ENCODE measurements around the gene CLDND2. TPM values are rescaled to one million over a fixed set of nuclear protein-coding genes. Genes with fewer than 3 reads are reported as not detected.

Gene CLDND2
- total and polyA plus RNA-seq, 2 of the 4 experiments (the other 2 are of a cell fraction) = not detected

DNA sequence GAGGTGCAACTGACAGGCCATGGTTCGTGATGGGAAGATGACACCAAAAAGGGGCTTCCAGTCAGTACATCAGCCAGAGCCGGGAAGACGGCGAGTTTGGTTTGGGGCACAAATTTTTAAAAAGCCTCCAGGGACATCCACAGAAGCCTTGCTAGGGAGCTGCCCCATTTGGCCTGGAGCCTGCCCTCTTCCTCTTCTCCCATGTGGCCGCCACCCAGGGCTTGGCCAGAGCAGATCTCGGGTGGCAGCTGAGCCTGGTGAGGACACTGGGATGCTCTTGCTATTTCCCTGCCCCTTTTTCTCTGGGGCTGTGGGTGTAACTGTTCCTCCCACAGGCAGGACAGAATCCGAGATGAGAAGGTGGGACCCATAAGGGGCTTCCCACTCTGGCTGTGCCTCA is 10.9 kb downstream of the CLDND2 start:
- Histone ChIP-seq H2BK15ac (ENCODE audit: low read depth, low read length) (no peak overlapping the region), H2BK5ac (ENCODE audit: low read depth, low read length, poor library complexity, severe bottlenecking) (no peak overlapping the region), H2AK9ac (replicated peaks; ENCODE audit: low read depth, low read length, poor library complexity) (no peak overlapping the region), H3K36me3 (ENCODE audit: control insufficient read depth, insufficient read depth, low read length) (no peaks in the 10 kb centered on the region; the same call in 1 of the 2 replicates), H3K4me3 (ENCODE audit: insufficient read depth, low read depth, low read length) (no peak overlapping the region), H3K9me3 (ENCODE audit: control insufficient read depth, insufficient read depth, low read length) (no peaks in the 10 kb centered on the region), H2AFZ (replicated peaks; ENCODE audit: low read length, poor library complexity) (no peak overlapping the region), H4K8ac (ENCODE audit: low read depth in 2 of 2, low read length in 2 of 2) (no peak overlapping the region), H2BK120ac (ENCODE audit: low read depth, low read length) (no peak overlapping the region), H3K4me1 (ENCODE audit: control insufficient read depth, insufficient read depth, low read length) (peaks cover 10% of the 10 kb centered on the region), H3K56ac (ENCODE audit: extremely low read depth, insufficient read depth, low read length) (no peak overlapping the region), H3K9me1 (ENCODE audit: insufficient read depth, low read length) (0 out of 2 replicates have a peak, but pooled peaks cover 2% of the 10 kb centered on the region), H3K9ac (ENCODE audit: low read depth, low read length) (no peak overlapping the region), H3K4me2 (ENCODE audit: low read depth, low read length) (no peak overlapping the region), H4K91ac (ENCODE audit: insufficient read depth, low read depth, low read length) (no peak overlapping the region), H3K14ac (replicated peaks; ENCODE audit: low read depth, low read length) (no peak overlapping the region), H2AK5ac (ENCODE audit: low read depth, low read length) (no peak overlapping the region), H3K27ac (ENCODE audit: insufficient read depth, low read length) (no peak overlapping the region), H2BK20ac (ENCODE audit: low read depth, low read length) (no peak overlapping the region), H4K5ac (ENCODE audit: low read depth, low read length) (no peak overlapping the region), H3K18ac (ENCODE audit: low read depth, low read length) (no peak overlapping the region), H3K23ac (ENCODE audit: low read depth, low read length) (no peak overlapping the region), H3K27me3 (ENCODE audit: control insufficient read depth, insufficient read depth, low read length) (no peaks in the 10 kb centered on the region), H4K20me1 (ENCODE audit: insufficient read depth, low read length) (peaks cover 3% of the 10 kb centered on the region), H3K4ac (ENCODE audit: low read depth, low read length) (no peak overlapping the region), H3K79me1 (ENCODE audit: low read depth in 1 of 2, low read length in 2 of 2) (peaks cover 8 to 16% of the 10 kb centered on the region in 2 experiments; a peak in 3 of 4 replicates)
- BruUV-seq (replicated peaks) = no TSS peak
- in situ Hi-C loops (cut with MboI; ENCODE audit: low sequenced_read_pairs) (no loop called here), dilution Hi-C loops (cut with HindIII; ENCODE audit: low sequenced_read_pairs, unreplicated experiment) (no loop called here), intact Hi-C loops (cut with micrococcal nuclease) (no loop called here)
- CTCF ChIA-PET = no interaction called here
- POLR2A ChIA-PET (ENCODE audit: unreplicated experiment) = interaction anchor here (0.6 kb wide), 1 partner anchor 19 kb away, joined by 5 read pairs; no protein-coding TSS in a partner anchor
- TF ChIP-seq CTCF (conservative IDR thresholded peaks at IDR 0.05; ENCODE audit: low read depth, low read length) = no peak
- TF ChIP-seq CEBPB (IDR thresholded peaks at IDR 0.05; ENCODE audit: low read depth, low read length) = no peak
- no peak for TF ChIP-seq FOS (IDR thresholded peaks at IDR 0.05; ENCODE audit: low read depth, low read length)
- TF ChIP-seq MAZ (IDR thresholded peaks at IDR 0.05; ENCODE audit: borderline replicate concordance, low read depth, low read length) = no peak
- TF ChIP-seq, protein P1, sequence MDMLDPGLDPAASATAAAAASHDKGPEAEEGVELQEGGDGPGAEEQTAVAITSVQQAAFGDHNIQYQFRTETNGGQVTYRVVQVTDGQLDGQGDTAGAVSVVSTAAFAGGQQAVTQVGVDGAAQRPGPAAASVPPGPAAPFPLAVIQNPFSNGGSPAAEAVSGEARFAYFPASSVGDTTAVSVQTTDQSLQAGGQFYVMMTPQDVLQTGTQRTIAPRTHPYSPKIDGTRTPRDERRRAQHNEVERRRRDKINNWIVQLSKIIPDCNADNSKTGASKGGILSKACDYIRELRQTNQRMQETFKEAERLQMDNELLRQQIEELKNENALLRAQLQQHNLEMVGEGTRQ (IDR thresholded peaks at IDR 0.05; ENCODE audit: low read depth, low read length) = no peak
- TF ChIP-seq, protein P2, sequence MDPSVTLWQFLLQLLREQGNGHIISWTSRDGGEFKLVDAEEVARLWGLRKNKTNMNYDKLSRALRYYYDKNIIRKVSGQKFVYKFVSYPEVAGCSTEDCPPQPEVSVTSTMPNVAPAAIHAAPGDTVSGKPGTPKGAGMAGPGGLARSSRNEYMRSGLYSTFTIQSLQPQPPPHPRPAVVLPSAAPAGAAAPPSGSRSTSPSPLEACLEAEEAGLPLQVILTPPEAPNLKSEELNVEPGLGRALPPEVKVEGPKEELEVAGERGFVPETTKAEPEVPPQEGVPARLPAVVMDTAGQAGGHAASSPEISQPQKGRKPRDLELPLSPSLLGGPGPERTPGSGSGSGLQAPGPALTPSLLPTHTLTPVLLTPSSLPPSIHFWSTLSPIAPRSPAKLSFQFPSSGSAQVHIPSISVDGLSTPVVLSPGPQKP (IDR thresholded peaks at IDR 0.05; ENCODE audit: borderline replicate concordance, low read depth, low read length) = no peak
- no peak for TF ChIP-seq NFE2L2 (IDR thresholded peaks at IDR 0.05; ENCODE audit: low read depth, low read length)
- TF ChIP-seq RAD21 (IDR thresholded peaks at IDR 0.05; ENCODE audit: low read length) = no peak
- TF ChIP-seq RFX5 (IDR thresholded peaks at IDR 0.05; ENCODE audit: low read depth, low read length) = no peak
- TF ChIP-seq MXI1 (IDR thresholded peaks at IDR 0.05; ENCODE audit: borderline replicate concordance, low read depth, low read length) = no peak
- no peak for TF ChIP-seq MAFK (IDR thresholded peaks at IDR 0.05; ENCODE audit: low read depth, low read length)
- no peak for TF ChIP-seq CHD1 (IDR thresholded peaks at IDR 0.05; ENCODE audit: low read depth, low read length)
- DNase-seq = no peak
- ATAC-seq (ENCODE audit: low read depth) = no peak
- 100% methylated on average over 1 of the region's 7 CpGs; no CpG with 5 or more reads in 1 of the 2 experiments for WGBS, 2 experiments (ENCODE audit: extremely low coverage in 2 of 2, insufficient read length in 1 of 2)
